ENCODE results near the gene SIVA1. TPM values are rescaled to one million over a fixed set of nuclear protein-coding genes. Genes with fewer than 3 reads are reported as not detected.

SIVA1 gene
- total and polyA plus RNA-seq, 2 of the 8 experiments (the other 6 are each of a cell fraction or from before 2014, with no cell fraction given) = 123 to 589 TPM

GRCh38 chr14:104788873-104789663 lies 36.1 kb downstream of the SIVA1 start (continued):
- no peak for TF ChIP-seq EGR1 (IDR thresholded peaks at IDR 0.05; ENCODE audit: borderline replicate concordance, low read depth, low read length)
- no peak for TF ChIP-seq GABPA (IDR thresholded peaks at IDR 0.05; ENCODE audit: borderline replicate concordance, insufficient read depth, low read length)
